HG03045 (cell line): ENCODE data around the gene CEP170B.
"Not testable (repeated sequence)": the region's sequence is repeated elsewhere in the genome, so short reads cannot be mapped to it uniquely, and the experiment has no call there.

Experiments used
- ATAC-seq: cut with Tn5 transposase; IDR thresholded peaks from one replicate; pipeline ENCODE4 v1.9.1; 2021; ENCODE audit warnings: mild to moderate bottlenecking, moderate library complexity; ENCODE audit not compliant: unreplicated experiment

Gene CEP170B

DNA sequence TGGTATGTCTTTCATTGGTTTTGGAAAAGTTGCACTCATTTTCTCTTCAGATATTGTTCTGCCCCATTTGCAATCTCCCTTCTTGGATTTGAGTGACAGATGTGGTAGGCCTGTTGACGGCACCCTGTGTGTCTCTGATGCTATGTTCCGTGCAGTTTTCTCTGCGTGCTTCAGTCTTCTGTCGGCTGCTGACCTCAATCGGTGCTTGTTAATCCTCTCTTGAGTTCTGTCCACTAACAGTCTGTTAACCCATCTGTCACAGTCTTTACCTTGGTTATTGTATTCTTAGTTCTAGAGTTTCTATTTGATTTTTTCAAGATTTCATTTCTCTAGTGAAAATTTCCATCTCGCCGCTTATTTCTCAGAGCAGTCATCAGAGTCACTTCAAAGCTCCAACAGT lies 38.9 kb downstream of the CEP170B start:
- ATAC-seq, result no peak

- ATAC-seq, result not testable (repeated sequence)
Observed at GRCh38 chr14:104904650-104905578, 39.8 kb downstream of the CEP170B start.

- ATAC-seq, result not testable (repeated sequence)
Observed at GRCh38 chr14:104905579-104905933, 40.5 kb downstream of the CEP170B start.

GRCh38 chr14:104908303-104908702 lies 43.2 kb downstream of the CEP170B start:
- ATAC-seq, result no peak

GRCh38 chr14:104912053-104912452 lies 47.0 kb downstream of the CEP170B start:
- no peak for ATAC-seq

GRCh38 chr14:104913435-104913834 lies 48.4 kb downstream of the CEP170B start:
- ATAC-seq, result no peak

DNA sequence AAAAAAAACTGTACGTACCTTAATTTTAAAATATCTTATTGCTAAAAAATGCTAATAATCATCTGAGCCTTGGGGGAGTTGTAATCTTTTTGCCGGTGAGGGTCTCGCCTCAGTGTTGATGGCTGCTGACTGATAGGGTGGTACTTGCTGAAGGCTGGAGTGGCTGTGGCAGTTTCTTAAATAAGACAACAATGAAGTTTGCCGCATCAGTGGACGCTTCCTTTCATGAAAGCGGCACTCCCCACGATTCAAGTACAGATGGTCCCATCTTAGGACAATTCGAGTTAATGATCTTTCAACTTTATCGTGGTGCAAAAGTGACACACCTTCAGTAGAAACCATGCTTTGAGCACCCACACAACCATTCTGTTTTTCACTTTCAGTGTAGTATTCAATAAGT lies 52.0 kb downstream of the CEP170B start:
- ATAC-seq, result no peak

DNA sequence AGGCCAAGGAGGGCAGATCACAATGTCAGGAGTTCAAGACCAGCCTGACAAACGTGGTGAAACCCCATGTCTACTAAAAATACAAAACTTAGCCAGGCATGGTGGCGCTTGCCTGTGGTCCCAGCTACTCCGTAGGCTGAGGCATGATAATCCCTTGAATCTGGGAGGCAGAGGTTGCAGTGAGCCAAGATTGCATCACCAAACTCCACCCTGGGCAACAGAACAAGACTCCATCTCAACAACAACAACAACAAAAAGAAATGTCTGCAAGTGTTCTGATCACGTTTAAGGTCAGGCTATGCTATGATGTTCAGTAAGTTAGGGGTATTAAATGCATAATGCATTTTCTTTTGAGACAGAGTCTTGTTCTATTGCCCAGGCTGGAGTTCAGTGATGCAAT lies 52.9 kb downstream of the CEP170B start:
- no peak for ATAC-seq

GRCh38 chr14:104919152-104919992 lies 54.3 kb downstream of the CEP170B start:
- ATAC-seq, result not testable (repeated sequence)

- no peak for ATAC-seq
Observed at GRCh38 chr14:104919993-104920315, 54.9 kb downstream of the CEP170B start.

DNA sequence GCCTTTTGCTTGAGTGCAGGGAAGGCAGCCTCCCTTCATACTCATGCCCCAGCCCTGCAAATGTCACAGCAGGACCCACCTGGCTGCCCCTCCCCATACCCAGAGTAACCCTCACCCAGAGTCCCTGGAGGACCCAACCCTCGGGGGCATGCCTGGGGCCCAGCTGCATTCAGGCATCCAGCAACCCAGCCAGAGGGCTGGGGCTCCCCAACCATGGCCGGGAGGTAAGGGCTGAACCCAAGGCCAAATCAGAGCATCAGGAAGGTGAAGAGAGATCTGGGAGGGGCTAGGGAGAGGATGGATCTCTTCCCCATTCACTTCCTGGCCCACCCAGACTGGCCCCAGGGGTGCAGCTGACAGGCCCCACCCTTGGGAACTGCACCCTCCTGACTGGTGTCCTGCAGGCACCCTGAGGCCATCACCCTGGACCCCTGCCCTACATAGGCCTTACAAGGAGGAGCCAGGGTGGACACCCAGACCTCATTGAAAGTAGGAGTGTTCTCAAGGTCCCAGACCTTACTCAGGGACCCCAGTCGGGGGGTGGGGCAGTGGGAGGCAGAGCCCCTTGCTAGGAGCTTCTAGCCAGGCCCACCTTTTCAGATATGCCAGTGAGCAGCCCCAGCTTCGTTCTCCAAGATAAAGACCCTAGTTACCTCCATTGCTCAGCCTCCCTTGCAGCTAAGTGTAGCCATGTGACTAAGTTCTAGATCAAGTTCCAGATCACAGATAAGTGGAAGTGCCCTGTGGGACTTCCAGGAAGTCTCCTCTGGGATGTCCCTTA lies 58.8 kb downstream of the CEP170B start:
- ATAC-seq, result no peak

DNA sequence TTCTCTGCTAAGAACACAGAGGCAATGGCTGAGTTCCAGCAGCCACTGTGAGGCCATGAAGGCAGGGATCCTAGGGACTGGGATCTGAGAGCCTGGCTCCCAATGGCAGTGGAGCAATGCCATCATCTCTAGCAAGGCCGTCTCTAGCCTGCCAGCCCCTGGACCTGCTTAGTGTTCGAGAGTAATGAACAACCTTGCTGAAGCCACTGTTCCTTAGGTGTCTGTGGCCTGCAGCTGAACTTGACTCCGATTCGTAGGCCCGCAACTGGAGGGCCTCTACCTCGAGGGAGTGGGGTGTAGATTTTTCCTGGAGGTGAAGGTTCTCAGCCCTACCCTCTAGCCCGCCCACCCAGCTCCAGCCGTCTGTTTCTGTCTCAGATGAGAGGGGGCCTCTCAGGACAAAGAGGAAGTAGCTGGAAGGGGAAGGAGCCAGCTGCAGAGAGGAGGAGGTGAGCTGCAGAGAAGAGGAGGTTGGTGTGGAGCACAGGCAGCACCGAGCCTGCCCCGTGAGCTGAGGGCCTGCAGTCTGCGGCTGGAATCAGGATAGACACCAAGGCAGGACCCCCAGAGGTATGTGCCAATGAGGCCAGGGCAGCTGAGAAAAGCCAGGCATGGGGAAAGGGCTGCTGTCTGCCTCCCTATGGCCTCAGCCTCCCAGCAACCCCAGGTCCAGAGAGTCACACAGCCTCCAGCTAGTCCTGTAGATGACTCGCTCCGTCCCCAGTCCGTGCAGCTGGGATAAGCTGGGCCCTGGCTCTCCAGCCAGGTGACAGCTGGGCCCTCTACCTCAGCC lies 59.5 kb downstream of the CEP170B start, which contains the start of gene PLD4:
Gene PLD4 (plus strand): TSS at position 459 of the 793 bp plus-strand sequence. CDS start 2,262 bp downstream, outside the sequence.
- ATAC-seq, result no peak

DNA sequence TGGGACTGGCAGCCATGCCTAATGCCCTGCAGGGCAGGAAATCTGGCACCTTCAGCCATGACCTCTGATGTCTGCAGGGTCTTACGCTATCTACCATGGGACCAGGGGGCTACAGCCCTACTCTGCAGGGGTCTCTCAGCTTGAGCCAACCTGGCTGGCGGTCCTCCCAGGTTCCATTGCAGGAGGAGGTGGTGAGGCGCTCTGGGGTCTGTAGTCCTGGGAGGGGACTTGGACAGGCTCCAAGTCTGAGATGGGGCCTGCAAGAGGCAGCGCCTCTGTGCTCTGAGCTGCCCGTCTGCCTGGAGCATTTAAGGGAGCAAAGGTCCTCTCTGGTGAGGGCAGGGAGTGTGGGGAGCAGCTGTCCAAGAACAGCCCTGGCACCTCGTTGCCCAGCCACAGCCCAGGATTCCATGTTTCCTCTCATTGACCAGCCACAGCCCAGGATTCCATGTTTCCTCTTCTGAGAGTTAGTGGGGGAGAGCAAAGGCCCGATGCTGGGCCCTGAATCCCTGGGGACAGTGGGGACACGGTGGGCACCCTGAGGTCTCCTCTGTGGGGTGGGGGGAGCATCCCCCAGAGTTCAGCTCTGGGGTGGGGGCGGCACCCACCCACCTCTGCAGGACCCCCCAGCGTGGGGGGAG lies 60.3 kb downstream of the CEP170B start:
- ATAC-seq, result no peak

DNA sequence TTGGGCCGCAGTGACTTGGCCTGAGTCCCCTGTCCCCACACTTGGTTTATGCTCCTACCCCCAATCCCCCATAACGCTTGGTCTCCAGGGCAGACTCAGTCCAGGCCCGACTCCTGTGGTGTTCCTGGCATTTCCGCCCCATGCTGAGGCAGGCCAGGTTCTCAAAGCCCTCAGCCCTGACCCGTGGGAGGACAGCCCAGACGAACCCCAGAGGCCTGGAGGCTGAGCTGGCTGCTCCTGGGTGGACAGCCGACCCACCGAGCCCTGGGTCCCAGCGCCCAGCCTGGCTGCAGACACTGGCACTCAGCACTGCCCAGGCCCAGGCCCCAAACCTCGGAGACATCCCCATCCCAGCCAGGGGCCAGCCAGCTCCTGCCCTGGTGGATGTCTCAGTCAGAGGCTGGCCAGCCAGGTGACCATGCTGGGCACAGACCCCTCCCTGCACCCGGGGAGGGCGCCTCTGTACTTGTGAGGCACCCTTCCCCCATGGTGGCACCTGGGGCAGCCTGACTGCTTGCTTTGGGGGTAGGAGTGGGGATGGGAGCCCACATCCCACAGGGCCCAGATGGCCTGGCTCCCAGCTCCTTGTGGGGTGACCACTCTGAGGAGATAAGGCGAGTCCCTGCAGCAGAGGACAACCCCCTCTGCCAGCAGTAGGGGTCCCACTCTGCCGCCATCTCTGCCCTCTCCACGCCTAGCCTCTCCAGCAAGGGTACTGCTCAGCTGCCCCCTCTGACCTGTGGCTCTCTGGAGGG lies 61.0 kb downstream of the CEP170B start:
- ATAC-seq, result peak; percentile 3

DNA sequence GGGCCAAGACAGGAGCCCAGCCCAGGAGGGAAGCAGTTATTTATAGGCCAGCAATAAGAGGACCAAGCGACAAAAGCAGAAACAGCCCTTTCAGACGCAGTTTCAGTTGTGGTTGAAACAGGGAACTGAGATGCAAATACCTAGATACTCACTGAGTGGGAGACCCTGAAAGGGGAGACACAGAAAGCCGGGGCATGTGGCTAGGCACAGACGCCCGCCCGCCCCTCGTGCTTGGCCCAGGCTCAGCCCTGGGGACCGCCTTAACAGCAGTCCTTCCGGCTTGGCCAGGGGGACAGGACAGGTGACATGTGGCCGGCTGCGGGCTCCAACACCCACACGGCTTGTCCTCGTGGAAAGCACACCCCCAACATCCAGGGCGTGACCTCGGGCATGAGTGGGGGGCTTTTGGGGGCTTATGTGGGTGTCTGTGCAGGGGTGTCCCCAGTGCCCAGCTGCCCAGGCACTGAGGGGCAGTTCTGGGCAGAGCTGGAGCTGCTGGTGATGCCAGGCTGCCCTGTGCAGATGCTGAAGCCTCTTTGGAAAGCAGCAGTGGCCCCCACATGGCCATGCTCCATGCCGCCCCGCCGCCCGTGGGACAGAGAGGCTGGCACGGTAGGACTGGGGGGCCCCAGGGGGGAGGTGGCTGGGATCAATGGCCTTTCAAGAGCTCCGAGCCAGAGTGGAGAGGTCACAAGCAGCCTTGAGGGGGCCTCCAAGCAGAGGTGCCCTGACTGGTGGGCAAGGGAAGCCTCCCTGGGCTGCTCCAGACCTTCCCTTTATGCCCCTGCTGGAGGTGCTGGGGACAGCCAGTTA lies 61.8 kb downstream of the CEP170B start:
- ATAC-seq, result peak; percentile 69

DNA sequence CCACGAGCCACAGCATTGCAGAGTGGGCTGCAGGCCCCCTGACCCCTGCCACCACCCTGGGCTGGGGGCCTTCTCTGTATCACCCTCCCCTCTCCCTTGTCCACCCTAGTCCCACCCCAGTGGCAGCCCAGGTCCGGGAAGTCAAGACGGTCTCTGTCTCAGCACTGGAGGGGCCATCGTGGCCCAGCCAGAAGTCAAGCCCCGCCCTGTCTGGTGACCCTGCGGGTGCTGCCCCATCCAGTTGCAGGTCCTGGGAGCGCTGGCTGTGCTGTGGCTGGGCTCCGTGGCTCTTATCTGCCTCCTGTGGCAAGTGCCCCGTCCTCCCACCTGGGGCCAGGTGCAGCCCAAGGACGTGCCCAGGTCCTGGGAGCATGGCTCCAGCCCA lies 62.4 kb downstream of the CEP170B start:
- no peak for ATAC-seq

DNA sequence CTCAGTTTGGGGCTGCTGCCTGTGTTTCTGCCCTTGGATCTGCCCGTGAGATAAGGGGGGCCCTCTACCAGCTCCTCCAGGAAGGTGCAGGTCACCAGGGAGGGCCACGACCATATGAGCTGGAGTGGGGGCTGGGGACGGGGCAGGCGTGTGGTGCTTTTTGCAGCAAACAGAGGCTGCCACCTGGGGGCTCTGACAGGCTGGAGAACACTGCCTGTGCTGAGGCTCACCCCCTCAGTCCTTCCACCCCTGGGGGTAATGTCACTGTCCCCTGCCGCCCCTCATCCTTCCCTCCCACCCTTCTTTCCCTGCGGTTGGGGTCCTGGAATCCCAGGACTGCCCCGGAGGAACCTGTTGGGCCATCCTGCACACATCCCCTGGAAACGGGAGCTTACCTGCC lies 62.8 kb downstream of the CEP170B start:
- no peak for ATAC-seq

DNA sequence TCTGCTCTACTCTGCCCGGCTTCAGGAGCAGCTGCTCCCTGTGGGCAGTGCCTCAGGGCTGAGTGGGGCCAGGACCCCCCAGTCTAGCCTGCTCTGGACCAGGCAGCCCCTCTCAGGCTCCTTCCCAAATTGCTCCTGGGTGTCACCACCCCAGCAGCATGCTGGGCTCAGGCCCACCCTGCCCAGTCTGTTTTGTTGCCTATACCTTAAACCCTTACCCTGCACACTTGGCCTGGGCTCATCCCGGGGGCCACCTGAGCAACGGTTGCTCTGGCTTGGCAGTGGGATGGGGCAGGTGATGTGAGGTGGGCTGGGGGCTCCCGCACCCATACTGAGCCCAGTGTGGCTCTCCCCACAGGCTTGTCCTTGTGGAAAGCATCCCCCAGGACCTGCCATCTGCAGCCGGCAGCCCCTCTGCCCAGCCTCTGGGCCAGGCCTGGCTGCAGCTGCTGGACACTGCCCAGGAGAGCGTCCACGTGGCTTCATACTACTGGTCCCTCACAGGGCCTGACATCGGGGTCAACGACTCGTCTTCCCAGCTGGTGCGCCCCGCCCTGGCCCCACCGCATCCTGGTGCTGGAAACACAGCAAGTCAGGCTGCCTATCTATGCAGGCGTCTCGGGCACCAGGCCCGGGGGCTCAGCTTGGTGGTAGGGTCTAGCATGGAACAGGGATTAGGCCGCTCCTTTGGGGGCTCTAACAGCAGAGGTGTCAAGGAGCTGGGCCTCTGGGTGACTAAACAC lies 63.5 kb downstream of the CEP170B start:
- ATAC-seq, result no peak
